MCF 10A (cell line): ENCODE data around the gene CCDC137. TPM values are rescaled to one million over a fixed set of nuclear protein-coding genes. Genes with fewer than 3 reads are reported as not detected.
A peak's percentile ranks its signal among the peaks of the same experiment; 100 is the strongest.

Experiments
- BruUV-seq: library from RNA; stranded (reverse); fragments of 400-500 nt; replicated peaks from 2 replicates; lab custom pipeline; 2021; lab: Mats Ljungman, UMichigan
- CTCF ChIA-PET: fragments of 300-600 bp; sonication (Branson Sonifier 250); formaldehyde crosslinking; extraction: SDS; loops from one replicate; lab custom pipeline; 2021; ENCODE audit warnings: antibody characterized with exemption, inconsistent platforms; lab: Yijun Ruan, JAX
- POLR2A ChIA-PET: fragments of 300-600, 350-650 bp; sonication (Branson Sonifier 250); formaldehyde crosslinking; extraction: SDS; loops from one replicate; lab custom pipeline; 2020; ENCODE audit warnings: antibody characterized with exemption, inconsistent platforms; lab: Yijun Ruan, JAX
- DNase-seq: peaks from one replicate; pipeline ENCODE4 v3.0.0-alpha.2; 2018; ENCODE audit not compliant: unreplicated experiment
- H3K27ac Mint-ChIP-seq: one replicate; pipeline ENCODE4 v1.8.0; 2022; ENCODE audit warnings: mild to moderate bottlenecking, low read depth, mixed read lengths; ENCODE audit not compliant: unreplicated experiment
- H3K27me3 Mint-ChIP-seq: one replicate; pipeline ENCODE4 v1.8.0; 2022; ENCODE audit warnings: mixed read lengths; ENCODE audit not compliant: insufficient read depth, unreplicated experiment
- H3K36me3 Mint-ChIP-seq: one replicate; pipeline ENCODE4 v1.8.0; 2022; ENCODE audit warnings: mild to moderate bottlenecking, moderate library complexity, mixed read lengths; ENCODE audit not compliant: insufficient read depth, unreplicated experiment
- H3K4me1 Mint-ChIP-seq: one replicate; pipeline ENCODE4 v1.8.0; 2022; ENCODE audit warnings: mixed read lengths; ENCODE audit not compliant: insufficient read depth, unreplicated experiment
- H3K4me3 Mint-ChIP-seq: one replicate; pipeline ENCODE4 v1.8.0; 2022; ENCODE audit warnings: mild to moderate bottlenecking, moderate library complexity, mixed read lengths; ENCODE audit not compliant: unreplicated experiment
- H3K9me3 Mint-ChIP-seq: one replicate; pipeline ENCODE4 v1.8.0; 2022; ENCODE audit warnings: mixed read lengths; ENCODE audit not compliant: unreplicated experiment
- CTCF ChIP-seq: fragments of 200-600 bp; IDR thresholded peaks from one replicate; pipeline ENCODE4 v1.8.0; 2022; ENCODE audit warnings: antibody characterized with exemption, mild to moderate bottlenecking; ENCODE audit not compliant: unreplicated experiment
- intact Hi-C: fragments of 100-400 bp; cut with micrococcal nuclease; formaldehyde crosslinking; loops from 2 replicates; pipeline ENCODE4 v1.14.1; 2022
- total RNA-seq: library from RNA; stranded (reverse); gene quantifications from 2 replicates; pipeline ENCODE4 v1.2.3, GENCODE V29; 2022

Gene CCDC137
- total RNA-seq, 1 experiment from 2014 or later, result 27.1 TPM

- CTCF ChIA-PET, result interaction anchor here (0.6 to 0.8 kb wide), 2 partner anchors 23 to 29 kb away, joined by 3 read pairs; no protein-coding TSS in a partner anchor
- Mint-ChIP-seq H3K9me3 (no peaks in the 10 kb centered on the region), H3K27ac (peak overlapping the region; percentile 19), H3K4me1 (no peaks in the 10 kb centered on the region), H3K36me3 (peaks cover 62% of the 10 kb centered on the region), H3K4me3 (no peak overlapping the region), H3K27me3 (no peaks in the 10 kb centered on the region)
- POLR2A ChIA-PET, result no interaction called here
- intact Hi-C loops, result no loop called here
- BruUV-seq, result no TSS peak
- no peak for DNase-seq
- no peak for TF ChIP-seq CTCF
These were observed 36.3 kb upstream of the CCDC137 start for GRCh38 chr17:81630274-81630673.

- POLR2A ChIA-PET, result interaction anchor here (0.7 to 1.1 kb wide), 2 partner anchors 35 to 52 kb away, joined by 3 to 6 read pairs; partner anchors contain the start of genes ARL16, CCDC137 and HGS
- TF ChIP-seq CTCF, result no peak
- Mint-ChIP-seq H3K4me3 (no peak overlapping the region), H3K4me1 (peaks cover 6% of the 10 kb centered on the region), H3K9me3 (no peaks in the 10 kb centered on the region), H3K27me3 (no peaks in the 10 kb centered on the region), H3K36me3 (peaks cover 61% of the 10 kb centered on the region), H3K27ac (no peak overlapping the region)
- no TSS peak for BruUV-seq
- intact Hi-C loops, result no loop called here
- CTCF ChIA-PET, result no interaction called here
- no peak for DNase-seq
These were observed 35.1 kb upstream of the CCDC137 start for GRCh38 chr17:81631482-81631881.

- CTCF ChIA-PET, result interaction anchor here (0.6 kb wide), 2 partner anchors 115 to 617 kb away, joined by 4 to 5 read pairs; no protein-coding TSS in a partner anchor
- Mint-ChIP-seq H3K36me3 (peaks cover 24% of the 10 kb centered on the region), H3K4me1 (peaks cover 6% of the 10 kb centered on the region), H3K4me3 (peak overlapping the region; percentile 89), H3K27ac (peak overlapping the region; percentile 96), H3K27me3 (no peaks in the 10 kb centered on the region), H3K9me3 (no peaks in the 10 kb centered on the region)
- POLR2A ChIA-PET, result interaction anchor here (0.6 to 5.7 kb wide), 14 partner anchors 11 to 240 kb away, joined by 3 to 65 read pairs (median 6); partner anchors contain the start of genes ARL16, BAHCC1, CCDC137 and FAAP100
- BruUV-seq, result TSS peak; percentile 56
- no peak for TF ChIP-seq CTCF
- intact Hi-C loops, result no loop called here
- peak; percentile 44 for DNase-seq
These were observed 31.1 kb upstream of the CCDC137 start for GRCh38 chr17:81635431-81635830.

- CTCF ChIA-PET, result interaction anchor here (0.6 to 0.7 kb wide), 4 partner anchors 22 to 115 kb away, joined by 3 to 4 read pairs (median 3); no protein-coding TSS in a partner anchor
- H3K4me1 Mint-ChIP-seq, result peaks cover 6% of the 10 kb centered on the region
- no peak for DNase-seq
- intact Hi-C loops, result loop anchor here (2.0 kb wide), 1 partner anchor 31 kb away; the partner anchor contains the start of genes CCDC137 and OXLD1
- H3K27ac Mint-ChIP-seq, result peak overlapping the region; percentile 96
- H3K27me3 Mint-ChIP-seq, result no peaks in the 10 kb centered on the region
- BruUV-seq, result no TSS peak
- H3K4me3 Mint-ChIP-seq, result peak overlapping the region; percentile 89
- TF ChIP-seq CTCF, result no peak
- H3K36me3 Mint-ChIP-seq, result peaks cover 24% of the 10 kb centered on the region
- H3K9me3 Mint-ChIP-seq, result no peaks in the 10 kb centered on the region
- POLR2A ChIA-PET, result interaction anchor here (0.6 to 5.7 kb wide), 19 partner anchors 11 to 241 kb away, joined by 3 to 65 read pairs (median 4); partner anchors contain the start of genes ARL16, BAHCC1, CCDC137 and FAAP100
These were observed 30.5 kb upstream of the CCDC137 start for GRCh38 chr17:81635973-81636504.
